GM12875 (cell line): ENCODE data around the gene ADAMTS6.

Experiments
- H3K4me3 ChIP-seq: one replicate; pipeline ENCODE4 v1.5.1; 2011; ENCODE audit warnings: low read depth, low read length, control low read depth
- TF ChIP-seq, protein P1 (sequence below): IDR thresholded peaks from 2 replicates; pipeline ENCODE4 v1.5.1; 2011; ENCODE audit warnings: low read depth, mild to moderate bottlenecking, control low read depth, inconsistent platforms, low read length, moderate library complexity, borderline replicate concordance; ENCODE audit not compliant: insufficient read depth

Gene ADAMTS6

GRCh38 chr5:65478336-65478735 is 3.4 kb downstream of the ADAMTS6 start:
- TF ChIP-seq, protein P1, sequence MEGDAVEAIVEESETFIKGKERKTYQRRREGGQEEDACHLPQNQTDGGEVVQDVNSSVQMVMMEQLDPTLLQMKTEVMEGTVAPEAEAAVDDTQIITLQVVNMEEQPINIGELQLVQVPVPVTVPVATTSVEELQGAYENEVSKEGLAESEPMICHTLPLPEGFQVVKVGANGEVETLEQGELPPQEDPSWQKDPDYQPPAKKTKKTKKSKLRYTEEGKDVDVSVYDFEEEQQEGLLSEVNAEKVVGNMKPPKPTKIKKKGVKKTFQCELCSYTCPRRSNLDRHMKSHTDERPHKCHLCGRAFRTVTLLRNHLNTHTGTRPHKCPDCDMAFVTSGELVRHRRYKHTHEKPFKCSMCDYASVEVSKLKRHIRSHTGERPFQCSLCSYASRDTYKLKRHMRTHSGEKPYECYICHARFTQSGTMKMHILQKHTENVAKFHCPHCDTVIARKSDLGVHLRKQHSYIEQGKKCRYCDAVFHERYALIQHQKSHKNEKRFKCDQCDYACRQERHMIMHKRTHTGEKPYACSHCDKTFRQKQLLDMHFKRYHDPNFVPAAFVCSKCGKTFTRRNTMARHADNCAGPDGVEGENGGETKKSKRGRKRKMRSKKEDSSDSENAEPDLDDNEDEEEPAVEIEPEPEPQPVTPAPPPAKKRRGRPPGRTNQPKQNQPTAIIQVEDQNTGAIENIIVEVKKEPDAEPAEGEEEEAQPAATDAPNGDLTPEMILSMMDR = no peak
- H3K4me3 ChIP-seq = no peak overlapping the region

DNA sequence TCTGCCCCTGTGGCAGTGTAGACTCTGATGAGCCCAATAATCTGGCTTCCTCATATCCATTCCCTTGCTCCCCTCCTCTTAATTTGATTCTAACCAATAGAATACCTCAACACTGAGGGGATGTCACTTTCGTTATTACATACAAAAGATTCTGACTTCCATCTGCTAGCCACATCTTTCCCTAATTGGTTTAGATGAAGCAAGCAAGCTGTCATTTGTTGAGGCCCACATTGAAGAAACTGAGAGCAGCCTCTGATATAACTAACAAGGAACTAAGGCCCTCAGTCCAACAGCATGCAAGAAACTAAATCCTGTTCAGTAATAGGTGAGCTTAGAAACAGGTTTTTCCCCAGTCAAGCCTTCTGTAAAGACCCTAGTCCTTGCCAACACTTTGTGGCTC is 5.8 kb downstream of the ADAMTS6 start:
- H3K4me3 ChIP-seq = no peak overlapping the region
- TF ChIP-seq, protein P1 = no peak

GRCh38 chr5:65475336-65475735 is 6.4 kb downstream of the ADAMTS6 start:
- TF ChIP-seq, protein P1 = no peak
- H3K4me3 ChIP-seq = no peak overlapping the region

- no peak overlapping the region for H3K4me3 ChIP-seq
- TF ChIP-seq, protein P1 = no peak
These were observed 7.5 kb downstream of the ADAMTS6 start for GRCh38 chr5:65474130-65474711.

DNA sequence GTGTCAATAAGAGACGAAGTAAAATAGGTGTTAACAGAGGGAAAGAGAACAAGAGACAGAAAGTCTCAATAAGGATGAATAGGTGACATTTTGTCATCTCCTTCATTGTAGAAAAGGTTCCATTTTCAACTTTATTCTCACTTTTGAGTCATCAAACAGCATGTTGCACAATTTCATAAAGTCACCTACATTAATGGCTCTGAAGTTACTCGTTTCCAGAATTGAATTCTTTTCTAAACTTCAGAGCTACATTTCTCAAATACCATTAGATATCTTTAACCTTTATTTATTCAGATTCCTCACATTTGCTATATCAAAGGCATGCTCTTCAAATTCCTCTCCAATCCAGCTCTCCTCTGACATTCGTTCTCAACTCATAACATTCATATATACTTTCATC is 13.1 kb downstream of the ADAMTS6 start:
- H3K4me3 ChIP-seq = no peak overlapping the region
- TF ChIP-seq, protein P1 = no peak

- TF ChIP-seq, protein P1 = no peak
- no peak overlapping the region for H3K4me3 ChIP-seq
These were observed 19.5 kb downstream of the ADAMTS6 start for GRCh38 chr5:65462139-65462705.

GRCh38 chr5:65461490-65461889 is 20.2 kb downstream of the ADAMTS6 start:
- TF ChIP-seq, protein P1 = no peak
- no peak overlapping the region for H3K4me3 ChIP-seq
